Upper lobe of left lung (tissue), 6 donors: Measurements from ENCODE around the gene KRTAP2-2. TPM values are rescaled to one million over a fixed set of nuclear protein-coding genes. Genes with fewer than 3 reads are reported as not detected.
"Not testable (repeated sequence)": the region's sequence is repeated elsewhere in the genome, so short reads cannot be mapped to it uniquely, and the experiment has no call there.

Experiments
- ATAC-seq, 2 donors: fragments of 200-7000 bp; cut with Tn5 transposase; one replicate each; pipeline ENCODE4 v1.9.1; 2022; ENCODE audit warnings: mild to moderate bottlenecking in 2 of 2, moderate library complexity in 2 of 2; ENCODE audit not compliant: low FRiP score in 2 of 2
- DNase-seq, 2 donors: peaks; one replicate each; pipeline ENCODE4 v3.0.0-alpha.2; 2019 to 2020
- H3K27ac ChIP-seq, 4 donors: fragments of 200-600 bp; sonication (generic); one replicate each; pipeline ENCODE4 v1.5.1; 2016 to 2019
- H3K27me3 ChIP-seq, 4 donors: fragments of 200-600 bp; sonication (generic); one replicate each; pipeline ENCODE4 v1.5.1; 2017 to 2019
- H3K36me3 ChIP-seq, 4 donors: fragments of 200-600 bp; sonication (generic); one replicate each; pipeline ENCODE4 v1.5.1; 2016 to 2019
- H3K4me1 ChIP-seq, 4 donors: fragments of 200-600 bp; sonication (generic); one replicate each; pipeline ENCODE4 v1.5.1; 2018 to 2019
- H3K4me3 ChIP-seq, 4 donors: fragments of 200-600 bp; sonication (generic); one replicate each; pipeline ENCODE4 v1.5.1; 2017 to 2019; ENCODE audit warnings: mild to moderate bottlenecking in 2 of 4, moderate library complexity in 1 of 4
- H3K9me3 ChIP-seq, 4 donors: fragments of 200-600 bp; sonication (generic); one replicate each; pipeline ENCODE4 v1.5.1; 2018 to 2019
- CTCF ChIP-seq, 6 experiments: fragments of 450-650 bp in 4 of 6; fragments of 200-600 bp in 2 of 6; sonication (generic) in 2 of 6; IDR thresholded peaks; one replicate each; pipeline ENCODE4 v1.5.1; 2016 to 2019; ENCODE audit warnings: antibody characterized with exemption in 6 of 6
- EP300 ChIP-seq, 4 donors: sonication (generic); formaldehyde crosslinking; IDR thresholded peaks; one replicate each; pipeline ENCODE4 v1.5.1; 2017; ENCODE audit warnings: antibody characterized with exemption in 4 of 4, control low read depth in 2 of 4
- POLR2A ChIP-seq, 4 donors: fragments of 450-650 bp; IDR thresholded peaks; one replicate each; pipeline ENCODE4 v1.5.1; 2016 to 2017; ENCODE audit warnings: antibody characterized with exemption in 4 of 4, mild to moderate bottlenecking in 2 of 4
- POLR2AphosphoS5 ChIP-seq, 2 donors: sonication (generic); formaldehyde crosslinking; IDR thresholded peaks; one replicate each; pipeline ENCODE4 v1.5.1; 2017; ENCODE audit warnings: antibody characterized with exemption in 2 of 2
- WGBS, 2 donors: methylation state at CpG; one replicate each; pipeline ENCODE4 v1.1.5; 2017 to 2018; 5-methylcytosine and 5-hydroxymethylcytosine counted together
- total RNA-seq, 6 donors: library from RNA; depleted of rRNA in 4 of 6; stranded (reverse); fragments of >200 nt in 4 of 6; gene quantifications; one replicate each; pipeline versions ENCODE4 v1.1.0 to v1.2.1, GENCODE V29; 2016 to 2021
- donor health status: DM: no; HTN: no; CAD: no; lungs with moderate emphysema.
- donor health status: DM: no; HTN: yes; CAD: no; lungs with severe emphysema.

KRTAP2-2 gene
- total RNA-seq, 6 donors from 2014 or later: not detected

- DNase-seq (no peak), ATAC-seq (no peak)
- TF ChIP-seq POLR2AphosphoS5 (IDR thresholded peaks at IDR 0.05) (no peak), EP300 (IDR thresholded peaks at IDR 0.05) (no peak), CTCF (IDR thresholded peaks at IDR 0.05) (no peak), POLR2A (IDR thresholded peaks at IDR 0.05) (no peak)
- WGBS, 2 donors: 61 to 79% methylated on average over 5 to 6 of the region's 6 CpGs
- Histone ChIP-seq H3K9me3 (no peaks in the 10 kb centered on the region), H3K4me1 (no peaks in the 10 kb centered on the region), H3K36me3 (no peaks in the 10 kb centered on the region), H3K27ac (no peak within 1 kb of the TSS), H3K4me3 (no peak within 1 kb of the TSS), H3K27me3 (no peaks in the 10 kb centered on the region)
Measured at GRCh38 chr17:41060052-41060604, 5.1 kb upstream of the KRTAP2-2 start, which contains the start of gene KRTAP2-3. Gene KRTAP2-3 (minus strand): TSS chr17:41060114. CDS start chr17:41060050, 64 bp downstream.

DNA sequence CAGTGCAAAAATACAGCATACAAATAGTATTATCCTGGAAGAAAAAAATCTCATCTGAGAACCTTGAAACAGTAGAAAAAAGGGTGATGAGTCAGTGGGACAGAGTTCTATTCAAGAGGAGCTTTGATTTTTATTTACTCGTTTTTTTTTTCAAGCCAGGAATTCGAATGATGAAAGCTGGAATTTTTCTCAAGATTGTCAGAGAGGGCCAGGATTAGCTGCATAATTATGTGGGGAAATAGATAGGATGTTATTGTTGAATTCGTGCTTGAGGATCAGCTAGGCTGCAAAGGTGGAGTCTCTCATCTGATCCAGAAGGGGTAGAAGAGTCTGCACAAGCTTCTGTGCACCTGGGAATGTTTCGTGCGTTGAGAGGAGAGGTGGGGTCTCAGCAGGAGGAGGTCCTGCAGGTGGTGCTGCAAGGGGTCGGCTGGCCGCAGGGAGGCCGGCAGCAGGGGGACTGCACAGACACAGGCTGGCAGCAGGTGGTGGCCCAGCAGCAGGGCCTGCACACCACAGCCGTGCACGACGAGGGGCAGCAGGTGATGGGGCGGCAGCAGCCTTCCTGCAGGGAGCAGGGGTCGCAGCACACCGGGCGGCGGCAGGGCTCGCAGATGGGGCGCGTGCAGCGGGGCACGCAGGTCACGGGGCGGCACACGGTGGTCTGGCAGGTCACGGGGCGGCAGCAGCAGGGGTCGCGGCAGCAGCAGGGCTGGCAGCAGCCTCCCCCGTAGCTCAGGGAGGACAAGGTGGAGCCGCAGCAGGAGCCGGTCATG is 4.4 kb upstream of the KRTAP2-2 start:
- not testable (repeated sequence) for H3K27me3 ChIP-seq, H3K27ac ChIP-seq, H3K36me3 ChIP-seq, H3K4me1 ChIP-seq, H3K9me3 ChIP-seq, H3K4me3 ChIP-seq, ATAC-seq
- WGBS, 2 donors: 31 to 39% methylated on average over 7 to 11 of the region's 31 CpGs
- peak in 1 of 2 donors; percentile 59 for DNase-seq

DNA sequence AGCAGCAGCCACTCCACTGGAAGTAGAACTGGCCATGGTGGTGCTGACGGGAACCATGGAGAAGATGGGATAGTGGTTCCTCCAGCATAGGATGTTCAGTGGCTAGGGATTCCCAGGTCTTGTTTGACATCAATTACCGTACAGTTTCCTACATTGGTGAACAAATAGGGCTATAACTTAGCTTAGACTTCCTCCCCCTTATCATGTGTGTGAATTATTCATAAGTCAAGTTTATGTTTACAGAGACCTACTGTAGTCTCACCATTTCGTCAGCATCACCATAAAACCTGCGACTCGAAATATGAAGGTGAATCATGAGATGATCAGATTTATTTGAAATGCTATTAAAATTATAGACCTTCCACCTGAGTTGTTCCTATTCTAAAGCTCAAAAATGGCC is 3.7 kb upstream of the KRTAP2-2 start:
- Histone ChIP-seq H3K4me3 (no peak overlapping the region), H3K36me3 (no peaks in the 10 kb centered on the region), H3K27me3 (no peaks in the 10 kb centered on the region), H3K9me3 (no peaks in the 10 kb centered on the region), H3K4me1 (no peaks in the 10 kb centered on the region), H3K27ac (no peak overlapping the region)
- WGBS, 2 donors: 87 to 90% methylated on average over 5 of the region's 5 CpGs
- TF ChIP-seq CTCF (IDR thresholded peaks at IDR 0.05) (no peak), POLR2AphosphoS5 (IDR thresholded peaks at IDR 0.05) (no peak), POLR2A (IDR thresholded peaks at IDR 0.05) (no peak), EP300 (IDR thresholded peaks at IDR 0.05) (no peak)
- DNase-seq: no peak
- ATAC-seq: no peak

DNA sequence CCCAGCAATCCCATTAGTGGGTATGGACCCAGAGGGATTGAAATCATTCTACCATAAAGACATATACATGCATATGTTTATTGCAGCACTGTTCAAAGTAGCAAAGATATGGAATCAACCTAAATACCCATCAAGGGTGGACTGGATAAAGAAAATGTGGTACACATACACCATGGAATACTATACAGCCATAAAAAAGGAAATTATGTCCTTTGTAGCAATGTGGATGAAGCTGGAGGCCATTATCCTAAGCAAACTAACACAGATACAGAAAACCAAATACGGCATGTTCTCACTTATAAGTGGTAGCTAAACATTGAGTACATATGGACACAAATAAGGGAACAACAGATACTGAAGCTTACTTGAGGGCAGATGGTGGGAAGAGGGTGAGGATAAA is 2.5 kb upstream of the KRTAP2-2 start:
- H3K27ac ChIP-seq: no peak overlapping the region
- DNase-seq: no peak
- no peaks in the 10 kb centered on the region for H3K36me3 ChIP-seq
- H3K27me3 ChIP-seq: no peaks in the 10 kb centered on the region
- H3K9me3 ChIP-seq: no peaks in the 10 kb centered on the region
- no peaks in the 10 kb centered on the region for H3K4me1 ChIP-seq
- WGBS, 2 donors: 93% methylated on average over 1 of the region's 1 CpG
- TF ChIP-seq CTCF (IDR thresholded peaks at IDR 0.05): no peak
- TF ChIP-seq EP300 (IDR thresholded peaks at IDR 0.05): no peak
- no peak for TF ChIP-seq POLR2AphosphoS5 (IDR thresholded peaks at IDR 0.05)
- no peak for TF ChIP-seq POLR2A (IDR thresholded peaks at IDR 0.05)
- ATAC-seq: no peak
- H3K4me3 ChIP-seq: no peak overlapping the region

DNA sequence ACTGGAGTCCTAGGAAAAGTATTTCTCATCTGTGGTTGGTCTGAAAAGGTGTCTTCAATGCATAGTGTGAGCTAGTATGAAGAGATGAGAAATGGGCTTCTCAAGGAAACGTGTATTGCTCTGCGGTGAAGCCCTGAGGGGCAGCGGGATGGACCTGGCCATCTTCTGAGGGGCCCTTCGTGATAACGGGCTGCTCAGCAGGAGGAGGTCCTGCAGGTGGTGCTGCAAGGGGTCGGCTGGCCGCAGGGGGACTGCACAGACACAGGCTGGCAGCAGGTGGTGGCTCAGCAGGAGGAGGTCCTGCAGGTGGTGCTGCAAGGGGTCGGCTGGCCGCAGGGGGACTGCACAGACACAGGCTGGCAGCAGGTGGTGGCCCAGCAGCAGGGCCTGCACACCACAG is 474 bp downstream of the KRTAP2-2 start:
- WGBS, 2 donors: 73 to 90% methylated on average over 4 to 7 of the region's 9 CpGs
- not testable (repeated sequence) for H3K9me3 ChIP-seq, H3K27me3 ChIP-seq, H3K36me3 ChIP-seq, H3K27ac ChIP-seq, H3K4me1 ChIP-seq, ATAC-seq, H3K4me3 ChIP-seq
- peak in 1 of 2 donors; percentile 8 for DNase-seq

GRCh38 chr17:41054025-41054424 is 1.0 kb downstream of the KRTAP2-2 start:
- DNase-seq: no peak
- WGBS, 2 donors: 78 to 84% methylated on average over 4 of the region's 4 CpGs
- no peak overlapping the region for H3K27ac ChIP-seq

More at GRCh38 chr17:41054025-41054424, 1.0 kb downstream of the KRTAP2-2 start:
- TF ChIP-seq POLR2AphosphoS5 (IDR thresholded peaks at IDR 0.05) (no peak), CTCF (IDR thresholded peaks at IDR 0.05) (no peak), EP300 (IDR thresholded peaks at IDR 0.05) (no peak), POLR2A (IDR thresholded peaks at IDR 0.05) (no peak)
- Histone ChIP-seq H3K36me3 (no peaks in the 10 kb centered on the region), H3K4me3 (no peak overlapping the region), H3K9me3 (no peaks in the 10 kb centered on the region), H3K27me3 (no peaks in the 10 kb centered on the region), H3K4me1 (no peaks in the 10 kb centered on the region)
- no peak for ATAC-seq
